GM12891 (cell line): ENCODE measurements around the gene BRIP1.

Experiments
- PAX5 ChIP-seq: IDR thresholded peaks from 2 replicates; pipeline ENCODE4 v1.6.1; 2011; ENCODE audit warnings: low read length, moderate library complexity, mild to moderate bottlenecking; ENCODE audit not compliant: insufficient read depth, severe bottlenecking
- POLR2A ChIP-seq: IDR thresholded peaks from 2 replicates; pipeline ENCODE4 v1.6.1; 2011; ENCODE audit warnings: low read depth, low read length, control low read depth
- POLR2AphosphoS5 ChIP-seq: IDR thresholded peaks from 2 replicates; pipeline ENCODE4 v1.6.1; 2011; ENCODE audit warnings: low read depth, low read length, control low read depth
- POU2F2 ChIP-seq: IDR thresholded peaks from 2 replicates; pipeline ENCODE4 v1.6.1; 2011; ENCODE audit warnings: low read depth, mild to moderate bottlenecking, control low read depth, low read length, moderate library complexity
- SPI1 ChIP-seq: IDR thresholded peaks from 2 replicates; pipeline ENCODE4 v1.6.1; 2011; ENCODE audit warnings: low read depth, low read length, control low read depth
- TAF1 ChIP-seq: IDR thresholded peaks from 2 replicates; pipeline ENCODE4 v1.6.1; 2011; ENCODE audit warnings: low read depth, low read length, control low read depth

DNA sequence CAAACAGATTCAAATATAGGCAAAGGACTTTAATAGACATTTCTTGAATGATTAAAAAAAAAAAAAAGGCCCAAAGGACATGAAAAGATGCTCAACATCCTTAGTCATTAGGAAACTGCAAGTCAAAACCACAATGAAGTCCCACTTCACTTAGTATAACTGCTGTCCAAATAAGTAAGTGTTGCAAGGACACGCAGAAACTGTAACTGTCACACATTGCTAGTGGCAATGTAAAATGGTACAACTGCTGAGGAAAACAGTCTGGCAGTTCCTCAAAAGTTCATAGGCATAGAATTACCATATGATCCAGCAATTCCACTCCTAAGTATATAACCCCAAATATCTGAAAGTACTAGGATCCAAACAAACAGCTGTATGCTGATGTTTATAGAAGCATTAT lies 112.7 kb downstream of the BRIP1 start:
- no peak for TF ChIP-seq POLR2A
- TF ChIP-seq TAF1, result no peak
- TF ChIP-seq POLR2AphosphoS5, result no peak
- TF ChIP-seq PAX5, result no peak
- peak; percentile 87 for TF ChIP-seq SPI1
- no peak for TF ChIP-seq POU2F2
